Measurements from ENCODE around the gene TXLNG. TPM values are rescaled to one million over a fixed set of nuclear protein-coding genes. Genes with fewer than 3 reads are reported as not detected.

The TXLNG gene
- polyA plus RNA-seq, 1 of the 3 experiments (the other 2 are of a cell fraction): 12.1 TPM

- no peak for TF ChIP-seq REST (IDR thresholded peaks at IDR 0.05; ENCODE audit: low read depth, low read length)
- TF ChIP-seq YY1 (IDR thresholded peaks at IDR 0.05; ENCODE audit: low read depth): no peak
- TF ChIP-seq POLR2AphosphoS5 (IDR thresholded peaks at IDR 0.05; ENCODE audit: low read depth, low read length): no peak
- no peak for TF ChIP-seq TEAD4 (IDR thresholded peaks at IDR 0.05; ENCODE audit: borderline replicate concordance, insufficient read depth)
- TF ChIP-seq EP300 (IDR thresholded peaks at IDR 0.05; ENCODE audit: borderline replicate concordance in 1 of 2, low read depth in 1 of 2, low read length in 1 of 2): no peak
- no peak for TF ChIP-seq MAX (IDR thresholded peaks at IDR 0.05; ENCODE audit: low read depth)
- no peak for TF ChIP-seq ELF1 (IDR thresholded peaks at IDR 0.05)
- TF ChIP-seq ZBTB33 (IDR thresholded peaks at IDR 0.05; ENCODE audit: borderline replicate concordance, low read depth): no peak
Measured at GRCh38 chrX:16873106-16873505, 86.8 kb downstream of the TXLNG start (continued).

- CTCF ChIA-PET: interaction anchor here (0.7 to 5.1 kb wide), 7 partner anchors 8 to 208 kb away, joined by 3 to 37 read pairs (median 4); no protein-coding TSS in a partner anchor
- Histone ChIP-seq H3K9me3 (no peaks in the 10 kb centered on the region), H3K36me3 (replicated peaks in 1 of 2; ENCODE audit: control insufficient read depth in 1 of 2, insufficient read depth in 2 of 2, low read length in 1 of 2) (no peaks in the 10 kb centered on the region), H3K79me2 (ENCODE audit: insufficient read depth) (peaks cover under 1% of the 10 kb centered on the region), H3K9ac (no peak overlapping the region), H4K20me1 (ENCODE audit: insufficient read depth) (no peaks in the 10 kb centered on the region), H2AFZ (ENCODE audit: low read depth) (no peak overlapping the region), H3K4me3 (ENCODE audit: low read depth in 2 of 2, low read length in 1 of 2) (no peak overlapping the region), H3K27me3 (ENCODE audit: insufficient read depth) (peaks cover 16% of the 10 kb centered on the region; the same call in 1 of the 2 replicates), H3K27ac (ENCODE audit: low read depth in 2 of 2, low read length in 1 of 2) (no peak overlapping the region), H3K4me2 (no peak overlapping the region), H3K4me1 (ENCODE audit: control insufficient read depth in 1 of 2, insufficient read depth in 2 of 2, low read depth in 1 of 2, low read length in 1 of 2) (peaks cover 7 to 8% of the 10 kb centered on the region in 2 experiments; a peak in 2 of 4 replicates), H3F3A (replicated peaks; ENCODE audit: insufficient read depth) (no peaks in the 10 kb centered on the region), H3K9me2 (no peaks in the 10 kb centered on the region)
- POLR2A ChIA-PET: no interaction called here
- DNase-seq: no peak
- 46% methylated on average over 5 of the region's 5 CpGs for WGBS (ENCODE audit: low lambda C conversion rate)
- TF ChIP-seq CHD2 (IDR thresholded peaks at IDR 0.05; ENCODE audit: low read length, partially characterized antibody) (no peak), SMC3 (IDR thresholded peaks at IDR 0.05; ENCODE audit: low read depth, low read length) (no peak), RCOR1 (IDR thresholded peaks at IDR 0.05; ENCODE audit: low read length) (no peak), NFIC (IDR thresholded peaks at IDR 0.05; ENCODE audit: borderline replicate concordance) (no peak), ZBTB33 (IDR thresholded peaks at IDR 0.05; ENCODE audit: borderline replicate concordance, low read depth) (no peak), TAF1 (IDR thresholded peaks at IDR 0.05; ENCODE audit: borderline replicate concordance, low read depth, low read length) (no peak), EZH2phosphoT487 (IDR thresholded peaks at IDR 0.05; ENCODE audit: borderline replicate concordance, low read depth) (no peak)
Measured at GRCh38 chrX:16874458-16875095, 88.3 kb downstream of the TXLNG start.
